ENCODE results near the gene TUBGCP4. TPM values are rescaled to one million over a fixed set of nuclear protein-coding genes. Genes with fewer than 3 reads are reported as not detected.
A peak's percentile ranks its signal among the peaks of the same experiment; 100 is the strongest.

The TUBGCP4 gene
- total RNA-seq, 1 experiment from 2014 or later = 29.7 TPM

GRCh38 chr15:43420435-43420834 is 49.5 kb downstream of the TUBGCP4 start:
- TSS peak; percentile 15 for BruUV-seq (replicated peaks)

GRCh38 chr15:43420876-43421275 is 50.0 kb downstream of the TUBGCP4 start:
- H3K4me2 ChIP-seq (ENCODE audit: low read length) = no peak overlapping the region
- no peak overlapping the region for H3K9ac ChIP-seq (ENCODE audit: low read length)
- no peaks in the 10 kb centered on the region for H3K9me2 ChIP-seq (replicated peaks; ENCODE audit: low read length)
- ATAC-seq (no peak), DNase-seq (no peak)
- ChIA-PET CTCF (no interaction called here), POLR2A (ENCODE audit: unreplicated experiment) (no interaction called here)
- H3K4me3 ChIP-seq (ENCODE audit: low read length) = no peak overlapping the region
- H3K4me1 ChIP-seq (ENCODE audit: insufficient read depth, low read length) = peaks cover 6% of the 10 kb centered on the region; the same call in 1 of the 2 replicates
- TF ChIP-seq CTCF (conservative IDR thresholded peaks at IDR 0.05; ENCODE audit: low read depth, low read length) (no peak), EZH2 (IDR thresholded peaks at IDR 0.05; ENCODE audit: low read length, unreplicated experiment) (no peak), EZH2phosphoT487 (IDR thresholded peaks at IDR 0.05; ENCODE audit: borderline replicate concordance, low read length) (no peak)
- H3K27me3 ChIP-seq (ENCODE audit: low read length) = no peaks in the 10 kb centered on the region
- no peaks in the 10 kb centered on the region for H4K20me1 ChIP-seq (ENCODE audit: low read length)
- intact Hi-C loops (cut with micrococcal nuclease) = no loop called here
- H3K9me3 ChIP-seq (ENCODE audit: low read length) = no peaks in the 10 kb centered on the region
- H3K79me2 ChIP-seq (ENCODE audit: low read length) = no peaks in the 10 kb centered on the region
- peaks cover 41% of the 10 kb centered on the region for H3K36me3 ChIP-seq (ENCODE audit: low read depth, low read length)
- BruUV-seq (replicated peaks) = no TSS peak
- H2AFZ ChIP-seq (ENCODE audit: low read length) = no peak overlapping the region
- no peaks in the 10 kb centered on the region for H3F3A ChIP-seq (ENCODE audit: low read length, unreplicated experiment)
- no peak overlapping the region for H3K27ac ChIP-seq (ENCODE audit: low read length)

More at GRCh38 chr15:43420435-43420834, 49.5 kb downstream of the TUBGCP4 start:
- no peak overlapping the region for H3K4me3 ChIP-seq (ENCODE audit: low read length)
- H4K20me1 ChIP-seq (ENCODE audit: low read length) = no peaks in the 10 kb centered on the region
- CTCF ChIA-PET = no interaction called here
- H3K36me3 ChIP-seq (ENCODE audit: low read depth, low read length) = peaks cover 44% of the 10 kb centered on the region
- no peaks in the 10 kb centered on the region for H3F3A ChIP-seq (ENCODE audit: low read length, unreplicated experiment)
- H3K27me3 ChIP-seq (ENCODE audit: low read length) = no peaks in the 10 kb centered on the region
- peaks cover 6% of the 10 kb centered on the region; the same call in 1 of the 2 replicates for H3K4me1 ChIP-seq (ENCODE audit: insufficient read depth, low read length)
- H3K9me2 ChIP-seq (replicated peaks; ENCODE audit: low read length) = no peaks in the 10 kb centered on the region
- H3K4me2 ChIP-seq (ENCODE audit: low read length) = no peak overlapping the region
- H2AFZ ChIP-seq (ENCODE audit: low read length) = no peak overlapping the region
- no peaks in the 10 kb centered on the region for H3K9me3 ChIP-seq (ENCODE audit: low read length)
- POLR2A ChIA-PET (ENCODE audit: unreplicated experiment) = no interaction called here
- H3K27ac ChIP-seq (ENCODE audit: low read length) = no peak overlapping the region
- H3K79me2 ChIP-seq (ENCODE audit: low read length) = no peaks in the 10 kb centered on the region
- DNase-seq = no peak
- no peak overlapping the region for H3K9ac ChIP-seq (ENCODE audit: low read length)
- intact Hi-C loops (cut with micrococcal nuclease) = no loop called here
- TF ChIP-seq CTCF (conservative IDR thresholded peaks at IDR 0.05; ENCODE audit: low read depth, low read length) (no peak), EZH2 (IDR thresholded peaks at IDR 0.05; ENCODE audit: low read length, unreplicated experiment) (no peak), EZH2phosphoT487 (IDR thresholded peaks at IDR 0.05; ENCODE audit: borderline replicate concordance, low read length) (no peak)
- ATAC-seq = no peak

- Histone ChIP-seq H3K79me2 (ENCODE audit: low read length) (no peaks in the 10 kb centered on the region), H3K4me3 (ENCODE audit: low read length) (no peak overlapping the region), H3K27ac (ENCODE audit: low read length) (no peak overlapping the region), H3K36me3 (ENCODE audit: low read depth, low read length) (peaks cover 40% of the 10 kb centered on the region), H3K4me2 (ENCODE audit: low read length) (no peak overlapping the region), H2AFZ (ENCODE audit: low read length) (no peak overlapping the region), H3F3A (ENCODE audit: low read length, unreplicated experiment) (no peaks in the 10 kb centered on the region), H3K27me3 (ENCODE audit: low read length) (no peaks in the 10 kb centered on the region), H3K9me2 (replicated peaks; ENCODE audit: low read length) (no peaks in the 10 kb centered on the region), H4K20me1 (ENCODE audit: low read length) (no peaks in the 10 kb centered on the region), H3K9ac (ENCODE audit: low read length) (no peak overlapping the region), H3K4me1 (ENCODE audit: insufficient read depth, low read length) (peaks cover 6% of the 10 kb centered on the region; the same call in 1 of the 2 replicates), H3K9me3 (ENCODE audit: low read length) (no peaks in the 10 kb centered on the region)
- no TSS peak for BruUV-seq (replicated peaks)
- CTCF ChIA-PET = no interaction called here
- DNase-seq (no peak), ATAC-seq (no peak)
- TF ChIP-seq EZH2phosphoT487 (IDR thresholded peaks at IDR 0.05; ENCODE audit: borderline replicate concordance, low read length) = no peak
- no peak for TF ChIP-seq EZH2 (IDR thresholded peaks at IDR 0.05; ENCODE audit: low read length, unreplicated experiment)
- TF ChIP-seq CTCF (conservative IDR thresholded peaks at IDR 0.05; ENCODE audit: low read depth, low read length) = no peak
- POLR2A ChIA-PET (ENCODE audit: unreplicated experiment) = no interaction called here
- intact Hi-C loops (cut with micrococcal nuclease) = no loop called here
Measured at GRCh38 chr15:43423793-43424192, 52.9 kb downstream of the TUBGCP4 start.

All from PC-3 (cell line).